GM21447 (cell line): Measurements from ENCODE around the gene CTXN3.

Experiments
- ATAC-seq: cut with Tn5 transposase; IDR thresholded peaks from one replicate; pipeline ENCODE4 v1.9.1; 2021; ENCODE audit not compliant: unreplicated experiment

The CTXN3 gene

DNA sequence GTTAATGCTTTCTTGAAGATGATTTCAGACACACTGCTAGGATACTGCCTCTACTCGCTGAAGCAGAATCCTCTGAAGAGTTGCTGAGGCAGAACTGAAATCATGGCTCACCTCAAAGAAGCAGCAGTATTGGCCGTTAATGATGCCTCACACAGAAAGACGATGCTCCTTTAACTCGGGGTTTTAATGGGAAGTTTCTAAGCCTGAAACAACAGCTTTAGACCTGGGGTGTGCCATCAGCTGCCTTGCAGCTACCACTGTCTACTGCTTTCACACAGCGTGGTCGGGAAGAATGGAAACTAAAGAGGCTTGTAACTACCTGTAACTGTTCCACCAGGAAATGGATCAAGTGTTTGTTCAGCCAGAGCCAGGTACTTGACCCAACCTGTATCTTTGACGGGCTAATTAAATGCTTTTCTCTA lies at the start of gene CTXN3:
Gene CTXN3 (plus strand): TSS at position 65 of the 422 bp plus-strand sequence. CDS start 8,440 bp downstream, outside the sequence.
- no peak for ATAC-seq

DNA sequence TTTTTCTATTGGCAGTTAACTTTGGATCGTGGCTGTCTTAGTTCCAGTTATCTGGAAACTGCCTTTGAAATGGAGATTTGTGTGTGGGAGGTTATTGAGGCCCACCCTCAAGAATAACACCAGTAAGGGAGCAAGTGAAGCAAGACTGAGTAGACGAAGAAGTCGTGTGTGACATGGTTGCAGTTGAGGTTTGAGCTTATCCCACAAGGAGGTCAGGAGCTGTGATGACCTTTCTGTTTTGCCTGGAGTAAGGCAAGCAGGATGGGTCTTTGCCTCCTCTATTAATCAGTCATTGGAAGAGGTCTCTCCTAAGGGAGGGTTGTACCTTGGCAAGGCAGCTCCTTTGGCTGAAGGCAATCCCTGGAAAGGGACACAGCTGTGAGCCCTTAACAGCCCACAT lies 49.6 kb upstream of the CTXN3 start:
- ATAC-seq: no peak

DNA sequence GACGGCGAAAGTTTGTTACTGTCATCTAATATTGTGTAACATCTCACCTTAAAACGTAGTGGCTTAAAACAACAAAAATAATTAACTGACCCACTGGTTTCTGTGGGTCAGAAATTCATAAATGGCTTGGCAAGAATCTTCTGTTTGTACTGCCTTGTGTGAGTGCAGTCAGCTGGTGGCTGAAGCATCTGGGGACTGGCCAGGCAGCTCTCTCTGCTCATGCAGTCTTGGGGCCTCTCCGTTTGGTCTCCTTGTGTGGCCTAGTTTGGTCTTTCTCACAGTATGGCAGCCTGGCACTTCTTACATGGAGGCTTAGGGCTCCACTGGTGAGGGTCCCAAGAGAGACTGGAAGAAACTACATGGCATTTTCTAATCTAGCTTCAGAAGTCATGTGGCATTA lies 49.0 kb upstream of the CTXN3 start:
- no peak for ATAC-seq

DNA sequence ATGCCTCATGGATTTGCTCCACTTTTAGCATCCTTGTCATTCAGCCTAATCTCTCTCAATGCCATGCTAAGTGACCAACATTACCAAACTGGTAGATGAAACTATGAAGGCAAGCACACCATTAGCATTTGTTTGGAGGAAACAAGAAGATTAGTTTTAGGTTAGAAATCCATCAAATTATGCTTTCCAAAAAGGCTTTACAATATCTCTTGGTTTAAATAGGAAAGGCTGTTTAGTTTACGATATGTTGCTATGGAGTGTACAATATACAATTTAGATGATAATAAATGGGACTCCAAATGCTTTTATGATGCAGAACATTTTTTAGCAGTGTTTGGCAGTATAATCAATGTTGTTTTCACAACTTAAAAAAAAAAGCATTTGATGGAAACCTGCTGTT lies 47.8 kb upstream of the CTXN3 start:
- no peak for ATAC-seq

DNA sequence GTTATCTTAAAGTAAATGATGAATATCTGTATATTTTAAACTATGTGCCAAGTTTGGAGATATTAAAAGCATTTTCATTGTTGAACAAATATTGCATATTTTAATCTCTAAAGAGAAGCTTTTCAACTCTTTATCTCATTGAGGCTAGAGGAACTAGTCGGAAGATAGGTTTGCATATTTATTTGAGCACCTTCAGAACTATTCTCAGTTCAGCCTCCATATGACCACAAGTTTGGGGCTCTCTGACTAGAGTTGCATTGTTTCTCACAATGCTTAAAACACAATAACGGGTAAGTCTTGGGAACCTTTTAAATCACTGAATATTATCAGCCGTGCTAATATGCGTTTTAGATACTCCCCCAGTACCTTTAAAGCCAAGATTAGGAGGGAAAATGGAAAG lies 47.3 kb upstream of the CTXN3 start:
- no peak for ATAC-seq

DNA sequence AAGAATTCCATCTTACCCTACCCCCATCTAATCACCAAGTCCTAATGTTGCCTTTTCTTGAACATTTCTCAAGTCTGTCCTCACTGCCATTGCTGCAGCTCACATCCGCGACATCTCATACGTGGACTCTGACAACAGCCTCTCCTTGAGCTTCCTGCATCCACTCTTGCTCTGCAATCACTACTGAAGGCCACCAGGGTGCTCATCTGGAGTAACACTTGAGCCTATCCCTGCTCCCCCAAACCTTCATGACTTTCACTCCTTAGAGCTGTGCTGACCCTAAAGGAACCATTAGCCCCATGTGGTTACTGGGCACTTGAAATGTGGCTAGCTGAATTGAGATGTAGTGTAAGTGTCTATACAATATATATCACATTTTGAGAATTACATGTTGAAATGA lies 46.4 kb upstream of the CTXN3 start:
- no peak for ATAC-seq

DNA sequence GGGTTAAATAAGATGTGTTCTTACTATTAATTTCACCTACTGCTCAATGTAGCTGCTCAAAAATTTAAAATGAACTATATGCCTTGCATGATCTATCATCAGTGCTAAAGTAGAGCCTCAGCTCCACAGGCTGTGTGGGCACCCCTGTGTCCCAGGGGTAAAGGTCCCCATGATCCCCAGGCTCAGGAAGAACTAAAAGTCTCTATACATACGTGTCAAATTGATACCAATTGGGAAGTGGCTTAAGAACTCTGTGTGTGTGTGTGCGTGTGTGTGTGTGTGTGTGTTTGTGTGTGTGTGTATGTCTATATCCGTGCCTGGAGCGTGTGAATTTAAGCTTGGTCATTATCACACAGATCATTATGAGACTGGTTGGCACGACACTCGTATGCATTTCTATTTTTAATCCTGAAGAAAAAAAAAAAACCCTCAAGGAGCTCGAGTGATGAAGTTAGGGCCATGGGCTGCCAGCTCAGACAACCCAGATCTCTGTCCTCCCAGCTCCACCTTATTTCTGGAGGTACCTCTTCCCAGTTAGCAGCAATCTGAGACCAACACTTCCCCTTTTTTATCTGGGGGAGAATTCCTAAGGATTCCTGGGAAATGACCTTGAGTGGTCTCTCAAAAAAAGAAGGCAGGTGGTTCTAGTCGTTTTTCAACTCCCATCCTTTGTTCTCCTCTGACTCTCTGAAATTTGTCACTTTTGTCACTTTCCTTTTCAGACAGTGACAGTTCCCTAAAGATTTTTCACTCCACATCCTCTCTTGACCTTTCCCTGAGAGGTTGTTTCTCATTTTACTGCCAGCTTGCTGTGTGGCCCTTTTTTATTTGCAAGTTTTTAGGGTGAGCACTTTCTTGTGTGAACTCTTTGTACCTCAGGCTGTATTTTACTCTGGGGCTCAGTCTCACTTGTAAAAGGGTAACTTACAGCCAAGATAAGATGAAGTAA lies 45.7 kb upstream of the CTXN3 start:
- ATAC-seq: no peak

GRCh38 chr5:127608077-127608660 lies 40.7 kb upstream of the CTXN3 start:
- ATAC-seq: no peak

GRCh38 chr5:127609011-127609410 lies 39.9 kb upstream of the CTXN3 start:
- ATAC-seq: no peak

DNA sequence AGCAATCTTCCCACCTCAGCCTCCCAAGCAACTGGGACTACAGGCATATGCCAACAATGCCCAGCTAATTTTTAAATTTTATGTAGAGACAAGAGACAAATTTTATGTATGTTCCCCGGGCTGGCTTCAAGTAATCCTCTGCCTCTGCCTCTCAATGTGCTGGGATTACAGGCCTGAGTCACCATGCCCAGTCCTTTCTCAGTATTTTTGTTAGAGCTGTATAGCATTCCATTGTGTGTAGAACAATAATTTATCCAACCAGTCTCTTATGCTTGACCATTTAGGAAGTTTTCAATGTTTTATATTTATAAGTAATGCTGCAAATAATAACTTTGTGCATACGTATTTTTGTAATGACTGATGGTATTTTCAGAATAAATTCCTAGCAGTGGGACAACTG lies 38.9 kb upstream of the CTXN3 start:
- ATAC-seq: no peak

DNA sequence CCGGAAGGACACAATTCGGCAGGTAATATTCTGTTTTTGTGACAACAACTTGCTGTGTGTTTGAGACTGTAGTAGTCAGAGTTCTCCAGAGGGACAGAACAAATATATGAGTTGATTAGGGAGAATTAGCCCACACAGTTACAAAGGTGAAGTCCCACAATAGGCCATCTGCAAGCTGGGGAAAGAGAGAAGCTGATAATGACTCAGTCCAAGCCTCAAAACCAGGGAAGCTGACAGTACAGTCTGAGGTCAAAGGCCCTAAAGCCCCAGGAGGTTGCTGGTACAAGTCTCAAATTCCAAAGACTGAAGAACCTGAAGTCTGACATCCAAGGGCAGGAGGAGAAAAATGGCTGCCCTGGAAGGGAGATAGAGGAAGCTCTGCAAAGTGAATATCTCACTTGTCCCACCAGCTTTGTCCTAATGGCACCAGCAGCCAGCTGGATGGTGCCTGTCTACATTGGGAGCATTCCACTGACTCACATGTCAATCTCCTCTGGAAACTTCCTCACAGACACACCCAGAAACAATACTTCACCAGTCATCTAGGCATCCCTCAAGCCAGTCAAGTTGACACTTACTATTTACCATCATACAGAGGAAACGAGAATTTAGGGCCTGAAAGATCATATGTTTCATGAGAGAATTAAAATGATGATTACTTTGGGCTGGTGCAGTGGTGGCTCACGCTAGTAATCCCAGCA lies 36.3 kb upstream of the CTXN3 start:
- no peak for ATAC-seq

DNA sequence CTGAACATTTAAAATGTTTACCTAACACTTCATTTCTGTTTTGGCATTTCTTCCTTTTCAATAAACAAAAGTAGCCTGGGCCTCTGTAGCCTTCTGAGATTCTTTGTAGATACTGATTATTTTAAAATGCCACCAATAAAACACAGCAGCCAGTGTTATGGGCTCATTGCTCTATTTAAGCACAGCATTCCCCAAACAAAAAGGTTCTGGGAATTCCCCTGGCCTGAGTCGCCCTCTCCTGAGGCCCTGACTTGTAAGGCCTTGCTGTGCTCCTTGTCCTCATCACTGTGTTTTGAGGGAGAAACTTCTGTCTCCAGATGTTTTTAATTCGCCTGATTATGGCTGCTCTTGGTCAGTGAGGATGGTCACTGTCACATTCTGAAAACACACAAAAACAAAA lies 33.0 kb upstream of the CTXN3 start:
- ATAC-seq: no peak

GRCh38 chr5:127619908-127620479 lies 28.9 kb upstream of the CTXN3 start:
- ATAC-seq: no peak

DNA sequence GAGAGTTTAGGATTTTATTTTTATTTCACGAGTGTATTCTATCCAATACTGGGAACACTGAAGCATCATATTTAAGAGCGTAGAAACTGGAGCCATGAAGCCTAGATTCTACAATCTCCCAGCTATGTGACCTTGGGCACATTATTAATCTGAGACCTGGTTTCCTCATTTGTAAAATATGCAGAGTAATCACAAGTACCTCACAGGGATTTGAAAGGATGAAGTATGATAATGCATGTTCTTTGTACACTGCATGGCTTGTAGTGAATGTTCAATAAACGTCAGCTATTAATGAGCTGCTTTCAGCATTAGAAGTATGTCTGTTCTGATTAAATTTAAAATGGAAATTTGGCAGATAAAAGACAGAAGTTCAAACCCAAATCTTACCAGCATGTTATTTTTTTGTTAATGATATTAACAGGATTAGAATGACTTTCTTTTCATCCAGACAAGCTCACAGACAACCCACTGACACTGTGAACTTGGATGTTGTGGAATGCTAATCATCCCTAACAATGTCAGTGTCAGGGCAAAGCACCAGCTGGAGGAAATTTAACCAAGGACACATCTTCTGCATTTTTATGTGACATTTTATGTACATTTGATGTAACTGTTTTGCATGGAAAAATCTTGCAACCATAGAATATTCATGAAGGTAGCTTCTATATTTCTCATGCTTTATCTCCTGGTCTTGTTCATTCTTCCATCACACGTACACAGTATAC lies 27.1 kb upstream of the CTXN3 start:
- ATAC-seq: no peak

DNA sequence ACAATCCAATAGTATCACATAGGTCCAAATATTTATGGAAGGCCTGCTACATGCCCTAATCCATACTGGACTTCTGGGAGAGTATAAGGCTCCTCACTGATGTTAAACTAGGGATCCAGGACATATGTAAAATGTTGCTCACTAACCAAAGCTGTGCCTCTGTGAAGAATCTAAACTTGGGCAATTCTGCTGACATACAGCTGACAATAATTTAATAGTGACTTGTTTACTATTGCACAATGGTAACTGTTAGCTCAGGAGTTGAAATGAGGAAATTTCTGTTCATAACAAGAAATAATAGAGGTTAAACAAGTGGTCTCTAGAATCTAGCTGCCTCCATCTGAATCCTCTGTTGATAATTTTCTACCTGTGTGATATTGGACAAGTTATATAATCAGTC lies 14.9 kb upstream of the CTXN3 start:
- no peak for ATAC-seq

GRCh38 chr5:127639828-127640227 lies 9.1 kb upstream of the CTXN3 start:
- no peak for ATAC-seq

DNA sequence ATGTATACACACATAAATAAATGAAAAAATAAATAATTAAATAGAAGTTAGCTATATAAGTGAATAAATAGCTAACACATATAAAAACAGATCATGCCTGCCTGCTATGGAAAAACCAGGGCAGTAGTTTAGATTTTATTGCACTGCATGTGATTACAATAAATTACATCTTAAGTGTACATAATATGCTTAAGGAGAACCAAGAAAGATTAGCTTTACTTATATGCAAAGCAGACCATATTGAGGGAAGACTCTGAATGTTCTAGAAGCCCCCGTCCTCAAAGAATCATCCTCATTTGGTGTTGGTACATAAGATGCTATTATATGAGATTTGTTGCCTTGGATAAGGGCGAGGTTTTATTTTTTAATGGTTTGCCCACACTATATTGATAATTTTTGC lies 5.9 kb upstream of the CTXN3 start:
- no peak for ATAC-seq

GRCh38 chr5:127643607-127644006 lies 5.3 kb upstream of the CTXN3 start:
- ATAC-seq: no peak

- ATAC-seq: no peak
Measured at GRCh38 chr5:127645300-127645726, 3.6 kb upstream of the CTXN3 start.

GRCh38 chr5:127647361-127647958 lies 1.4 kb upstream of the CTXN3 start:
- no peak for ATAC-seq
